H9 (cell line): ENCODE measurements around the gene TMEM170B. TPM values are rescaled to one million over a fixed set of nuclear protein-coding genes. Genes with fewer than 3 reads are reported as not detected.

ENCODE experiments used
- DNase-seq: peaks from one replicate; pipeline ENCODE4 v3.0.0-alpha.2; 2017
- H2AFZ ChIP-seq: one replicate; pipeline ENCODE4 v1.6.1; 2013; ENCODE audit warnings: mild to moderate bottlenecking, low read length, control low read depth, moderate library complexity
- H2AK5ac ChIP-seq: 2 replicates; pipeline ENCODE4 v1.6.1; 2013; ENCODE audit warnings: low read length, control low read depth, mixed read lengths; ENCODE audit not compliant: insufficient read length
- H2BK120ac ChIP-seq: one replicate; pipeline ENCODE4 v1.6.1; 2013; ENCODE audit warnings: low read depth, mild to moderate bottlenecking, low read length, control low read depth, inconsistent platforms; ENCODE audit not compliant: poor library complexity, severe bottlenecking
- H2BK12ac ChIP-seq: 2 replicates; pipeline ENCODE4 v1.6.1; 2013; ENCODE audit warnings: low read length, control low read depth, mixed read lengths, low read depth; ENCODE audit not compliant: insufficient read length
- H2BK15ac ChIP-seq: 2 replicates; pipeline ENCODE4 v1.6.1; 2013; ENCODE audit warnings: low read depth, low read length, control low read depth
- H2BK20ac ChIP-seq: one replicate; pipeline ENCODE4 v1.6.1; 2013; ENCODE audit warnings: low read depth, mild to moderate bottlenecking, low read length, control low read depth, inconsistent platforms; ENCODE audit not compliant: poor library complexity, severe bottlenecking
- H2BK5ac ChIP-seq: 2 replicates; pipeline ENCODE4 v1.6.1; 2013; ENCODE audit warnings: low read length, control low read depth, mixed read lengths; ENCODE audit not compliant: insufficient read length
- H3K14ac ChIP-seq: 2 replicates; pipeline ENCODE4 v1.6.1; 2013; ENCODE audit warnings: low read length, control low read depth; ENCODE audit not compliant: insufficient read depth
- H3K18ac ChIP-seq: 2 replicates; pipeline ENCODE4 v1.6.1; 2013; ENCODE audit warnings: low read depth, mild to moderate bottlenecking, mixed read lengths, low read length, control low read depth; ENCODE audit not compliant: insufficient read length
- H3K23ac ChIP-seq: 2 replicates; pipeline ENCODE4 v1.6.1; 2013; ENCODE audit warnings: low read length, control low read depth, mixed read lengths, low read depth; ENCODE audit not compliant: insufficient read length
- H3K23me2 ChIP-seq: 2 replicates; pipeline ENCODE4 v1.6.1; 2013; ENCODE audit warnings: low read depth, mild to moderate bottlenecking, mixed read lengths, low read length, control low read depth; ENCODE audit not compliant: insufficient read length, poor library complexity, severe bottlenecking
- H3K27ac ChIP-seq: 2 replicates; pipeline ENCODE4 v1.5.1; 2013; ENCODE audit warnings: low read length, control low read depth, mixed read lengths, low read depth; ENCODE audit not compliant: insufficient read length
- H3K27me3 ChIP-seq: 2 replicates; pipeline ENCODE4 v1.6.1; 2013; ENCODE audit warnings: low read length, control low read depth, inconsistent platforms; ENCODE audit not compliant: insufficient read depth
- H3K4ac ChIP-seq: 2 replicates; pipeline ENCODE4 v1.6.1; 2013; ENCODE audit warnings: low read depth, mild to moderate bottlenecking, control low read depth, inconsistent platforms, low read length, moderate library complexity
- H3K4me1 ChIP-seq: 2 replicates; pipeline ENCODE4 v1.6.1; 2013; ENCODE audit warnings: low read length, control low read depth, inconsistent platforms; ENCODE audit not compliant: insufficient read depth
- H3K4me2 ChIP-seq: 2 replicates; pipeline ENCODE4 v1.6.1; 2013; ENCODE audit warnings: low read length, control low read depth, mixed read lengths; ENCODE audit not compliant: insufficient read length, insufficient read depth
- H3K56ac ChIP-seq: 2 replicates; pipeline ENCODE4 v1.6.1; 2013; ENCODE audit warnings: low read depth, mild to moderate bottlenecking, mixed read lengths, low read length, control low read depth; ENCODE audit not compliant: insufficient read length
- H3K79me1 ChIP-seq: 2 replicates; pipeline ENCODE4 v1.6.1; 2013; ENCODE audit warnings: low read depth, mild to moderate bottlenecking, moderate library complexity, low read length, control low read depth, inconsistent platforms; ENCODE audit not compliant: insufficient read depth, poor library complexity, severe bottlenecking
- H3K79me2 ChIP-seq: 2 replicates; pipeline ENCODE4 v1.6.1; 2013; ENCODE audit warnings: low read length, control low read depth, inconsistent platforms; ENCODE audit not compliant: insufficient read depth
- H3K9ac ChIP-seq: 2 replicates; pipeline ENCODE4 v1.6.1; 2013; ENCODE audit warnings: low read length, control low read depth, mixed read lengths; ENCODE audit not compliant: insufficient read length; ENCODE audit errors: extremely low read depth
- H3K9me3 ChIP-seq: one replicate; pipeline ENCODE4 v1.6.1; 2013; ENCODE audit warnings: low read depth, low read length, inconsistent platforms; ENCODE audit not compliant: control insufficient read depth
- H3T11ph ChIP-seq: one replicate; pipeline ENCODE4 v1.6.1; 2013; ENCODE audit warnings: mild to moderate bottlenecking, low read length, control low read depth, inconsistent platforms
- H4K20me1 ChIP-seq: one replicate; pipeline ENCODE4 v1.6.1; 2013; ENCODE audit not compliant: control insufficient read depth, insufficient read length, insufficient read depth
- H4K5ac ChIP-seq: 2 replicates; pipeline ENCODE4 v1.6.1; 2013; ENCODE audit warnings: low read depth, mild to moderate bottlenecking, mixed read lengths, low read length, control low read depth; ENCODE audit not compliant: insufficient read length
- H4K8ac ChIP-seq: replicated peaks from 2 replicates; pipeline ENCODE4 v1.6.1; 2013; ENCODE audit warnings: low read length, control low read depth, mixed read lengths, low read depth; ENCODE audit not compliant: insufficient read length
- H4K91ac ChIP-seq: 2 replicates; pipeline ENCODE4 v1.6.1; 2013; ENCODE audit warnings: low read depth, mild to moderate bottlenecking, moderate library complexity, mixed read lengths, low read length, control low read depth; ENCODE audit not compliant: insufficient read length
- H3K27ac Mint-ChIP-seq, 3 experiments: 2 replicates in 2 of 3; 3 replicates in 1 of 3; pipeline ENCODE4 v1.8.0; 2020 to 2021; ENCODE audit warnings: mixed read lengths in 3 of 3, mild to moderate bottlenecking in 1 of 3, moderate library complexity in 1 of 3
- H3K27me3 Mint-ChIP-seq: 2 replicates; pipeline ENCODE4 v1.8.0; 2021; ENCODE audit warnings: low read depth, mild to moderate bottlenecking, moderate library complexity, mixed read lengths
- H3K36me3 Mint-ChIP-seq, 3 experiments: 2 replicates in 2 of 3; 3 replicates in 1 of 3; pipeline ENCODE4 v1.8.0; 2020 to 2021; ENCODE audit warnings: low read depth in 3 of 3, mixed read lengths in 3 of 3; ENCODE audit not compliant: insufficient read depth in 1 of 3
- H3K4me1 Mint-ChIP-seq, 2 experiments: 2 replicates each; pipeline ENCODE4 v1.8.0; 2020; ENCODE audit warnings: mixed read lengths in 2 of 2
- H3K4me3 Mint-ChIP-seq, 2 experiments: 2 replicates in 1 of 2; 3 replicates in 1 of 2; pipeline ENCODE4 v1.8.0; 2020 to 2021; ENCODE audit warnings: mild to moderate bottlenecking in 2 of 2, mixed read lengths in 2 of 2, moderate library complexity in 1 of 2
- H3K9me3 Mint-ChIP-seq, 2 experiments: 2 replicates in 1 of 2; 3 replicates in 1 of 2; pipeline ENCODE4 v1.8.0; 2020; ENCODE audit warnings: mild to moderate bottlenecking in 2 of 2, mixed read lengths in 2 of 2, moderate library complexity in 1 of 2
- WGBS: extraction: QIAGEN DNeasy Blood & Tissue Kit; methylation state at CpG from one replicate; pipeline ENCODE4 v1.1.7; 2013; ENCODE audit warnings: missing lambda C conversion rate, low lambda C conversion rate, mixed read lengths; ENCODE audit not compliant: insufficient read length; ENCODE audit errors: extremely low coverage; 5-methylcytosine and 5-hydroxymethylcytosine counted together
- total RNA-seq: library from RNA; stranded (reverse); gene quantifications from 2 replicates; pipeline ENCODE4 v1.2.1, GENCODE V29; 2021
- TF ChIP-seq, protein P1 (sequence below): fragments of 200-600 bp; sonication (generic); conservative IDR thresholded peaks from 3 replicates; pipeline ENCODE4 v1.8.0; 2021; ENCODE audit warnings: antibody characterized with exemption, mild to moderate bottlenecking

Gene TMEM170B
- total RNA-seq, 1 experiment from 2014 or later, result 2.9 TPM

DNA sequence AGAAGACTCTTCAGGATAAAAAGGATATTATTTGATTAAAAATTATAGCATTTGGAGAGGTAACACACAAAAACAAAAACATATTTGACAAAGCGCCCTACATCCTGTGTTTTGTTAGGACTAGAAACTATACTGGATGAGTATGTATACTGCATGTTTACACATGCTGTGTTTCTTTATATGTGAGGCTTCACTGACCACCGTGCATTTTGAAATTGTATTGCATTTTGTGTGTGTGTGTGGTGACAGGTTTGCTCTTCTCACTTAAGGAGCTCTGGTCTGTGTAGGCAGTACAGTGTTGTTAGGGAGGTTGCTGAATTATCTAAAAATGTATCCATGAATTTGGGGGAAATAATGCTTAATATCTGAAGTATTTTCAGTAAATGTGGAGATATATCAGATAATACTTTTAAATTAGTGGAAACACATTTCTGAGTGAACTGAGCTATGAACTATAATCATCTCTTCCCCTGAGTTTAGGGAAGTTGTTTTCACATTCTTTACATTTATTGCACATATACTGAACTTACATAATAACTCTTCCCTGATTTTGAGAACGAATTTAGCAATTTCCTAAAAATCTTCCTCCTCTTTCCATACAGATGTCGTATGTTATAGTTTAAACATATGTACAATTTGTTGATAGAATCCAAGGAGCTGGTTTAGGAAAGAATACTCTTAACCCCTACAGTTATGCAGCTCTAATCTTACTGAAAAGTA, 43.3 kb downstream of the TMEM170B start:
- H3K23ac ChIP-seq, result no peak overlapping the region
- TF ChIP-seq, protein P1, sequence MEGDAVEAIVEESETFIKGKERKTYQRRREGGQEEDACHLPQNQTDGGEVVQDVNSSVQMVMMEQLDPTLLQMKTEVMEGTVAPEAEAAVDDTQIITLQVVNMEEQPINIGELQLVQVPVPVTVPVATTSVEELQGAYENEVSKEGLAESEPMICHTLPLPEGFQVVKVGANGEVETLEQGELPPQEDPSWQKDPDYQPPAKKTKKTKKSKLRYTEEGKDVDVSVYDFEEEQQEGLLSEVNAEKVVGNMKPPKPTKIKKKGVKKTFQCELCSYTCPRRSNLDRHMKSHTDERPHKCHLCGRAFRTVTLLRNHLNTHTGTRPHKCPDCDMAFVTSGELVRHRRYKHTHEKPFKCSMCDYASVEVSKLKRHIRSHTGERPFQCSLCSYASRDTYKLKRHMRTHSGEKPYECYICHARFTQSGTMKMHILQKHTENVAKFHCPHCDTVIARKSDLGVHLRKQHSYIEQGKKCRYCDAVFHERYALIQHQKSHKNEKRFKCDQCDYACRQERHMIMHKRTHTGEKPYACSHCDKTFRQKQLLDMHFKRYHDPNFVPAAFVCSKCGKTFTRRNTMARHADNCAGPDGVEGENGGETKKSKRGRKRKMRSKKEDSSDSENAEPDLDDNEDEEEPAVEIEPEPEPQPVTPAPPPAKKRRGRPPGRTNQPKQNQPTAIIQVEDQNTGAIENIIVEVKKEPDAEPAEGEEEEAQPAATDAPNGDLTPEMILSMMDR, result no peak

More for the DNA sequence above, 43.3 kb downstream of the TMEM170B start:
- H3K4me1 Mint-ChIP-seq, result peaks cover 4 to 8% of the 10 kb centered on the region in 2 experiments; a peak in 1 of 4 replicates
- H2BK120ac ChIP-seq, result no peak overlapping the region
- no peak overlapping the region for H3K27ac ChIP-seq
- H2AK5ac ChIP-seq, result no peak overlapping the region
- no peaks in the 10 kb centered on the region for H3K79me1 ChIP-seq
- no peak overlapping the region for H2BK20ac ChIP-seq
- H3K9ac ChIP-seq, result no peak overlapping the region
- H3K9me3 Mint-ChIP-seq, result no peaks in the 10 kb centered on the region
- no peaks in the 10 kb centered on the region for H3K27me3 Mint-ChIP-seq
- H3K56ac ChIP-seq, result no peak overlapping the region
- H4K5ac ChIP-seq, result no peak overlapping the region
- H3K14ac ChIP-seq, result no peak overlapping the region
- no peak overlapping the region for H3K27ac Mint-ChIP-seq
- no peak overlapping the region for H3K4me3 Mint-ChIP-seq
- no peaks in the 10 kb centered on the region for H4K20me1 ChIP-seq
- H3T11ph ChIP-seq, result no peak overlapping the region
- no peak overlapping the region for H2BK12ac ChIP-seq
- H3K79me2 ChIP-seq, result no peaks in the 10 kb centered on the region
- DNase-seq, result no peak
- H2BK15ac ChIP-seq, result no peak overlapping the region
- H3K18ac ChIP-seq, result no peak overlapping the region
- no peak overlapping the region for H2AFZ ChIP-seq
- H4K8ac ChIP-seq, result no peak overlapping the region
- H3K9me3 ChIP-seq, result no peaks in the 10 kb centered on the region
- H2BK5ac ChIP-seq, result no peak overlapping the region
- no peaks in the 10 kb centered on the region for H3K27me3 ChIP-seq
- no peak overlapping the region for H4K91ac ChIP-seq
- H3K4me1 ChIP-seq, result no peaks in the 10 kb centered on the region
- H3K4ac ChIP-seq, result no peak overlapping the region
- H3K4me2 ChIP-seq, result no peak overlapping the region
- no peaks in the 10 kb centered on the region for H3K23me2 ChIP-seq
- no CpG with 5 or more reads among the region's 4 CpGs for WGBS
- H3K36me3 Mint-ChIP-seq, result no peaks in the 10 kb centered on the region
